BE2C (cell line): ENCODE results near the gene UXS1.

Experiments
- DNase-seq: peaks from one replicate; pipeline ENCODE4 v3.0.0-alpha.2; 2020
- H3K27me3 ChIP-seq: fragments of 250-450 bp; sonication (Bioruptor Pico); 2 replicates; pipeline ENCODE4 v1.5.1; 2020; ENCODE audit warnings: mild to moderate bottlenecking
- H3K36me3 ChIP-seq: fragments of 250-450 bp; sonication (Bioruptor Pico); 2 replicates; pipeline ENCODE4 v1.5.1; 2020; ENCODE audit warnings: mild to moderate bottlenecking
- H3K4me1 ChIP-seq: fragments of 250-450 bp; sonication (Bioruptor Pico); 2 replicates; pipeline ENCODE4 v1.5.1; 2020
- H3K4me3 ChIP-seq: 2 replicates; pipeline ENCODE4 v1.5.1; 2011; ENCODE audit warnings: low read depth, low read length
- H3K9me3 ChIP-seq: fragments of 250-450 bp; sonication (Bioruptor Pico); 2 replicates; pipeline ENCODE4 v1.5.1; 2020
- CTCF ChIP-seq: IDR thresholded peaks from 2 replicates; pipeline ENCODE4 v1.5.1; 2012; ENCODE audit warnings: mild to moderate bottlenecking, low read depth, low read length

The UXS1 gene

GRCh38 chr2:106167067-106167466 lies 27.0 kb downstream of the UXS1 start:
- no peak overlapping the region for H3K4me3 ChIP-seq
- H3K9me3 ChIP-seq, result no peaks in the 10 kb centered on the region
- no peaks in the 10 kb centered on the region for H3K4me1 ChIP-seq
- no peak for TF ChIP-seq CTCF
- DNase-seq, result no peak
- no peaks in the 10 kb centered on the region for H3K27me3 ChIP-seq
- no peaks in the 10 kb centered on the region for H3K36me3 ChIP-seq

- H3K4me1 ChIP-seq, result no peaks in the 10 kb centered on the region
- DNase-seq, result no peak
Measured at GRCh38 chr2:106165561-106165960, 28.5 kb downstream of the UXS1 start.

GRCh38 chr2:106165029-106165428 lies 29.1 kb downstream of the UXS1 start:
- no peak for DNase-seq
- Histone ChIP-seq H3K9me3 (no peaks in the 10 kb centered on the region), H3K4me1 (no peaks in the 10 kb centered on the region), H3K27me3 (no peaks in the 10 kb centered on the region), H3K36me3 (no peaks in the 10 kb centered on the region), H3K4me3 (no peak overlapping the region)
- no peak for TF ChIP-seq CTCF

More at GRCh38 chr2:106165561-106165960, 28.5 kb downstream of the UXS1 start:
- TF ChIP-seq CTCF, result no peak
- no peaks in the 10 kb centered on the region for H3K27me3 ChIP-seq
- no peaks in the 10 kb centered on the region for H3K9me3 ChIP-seq
- no peaks in the 10 kb centered on the region for H3K36me3 ChIP-seq
- no peak overlapping the region for H3K4me3 ChIP-seq

- Histone ChIP-seq H3K27me3 (no peaks in the 10 kb centered on the region), H3K4me1 (no peaks in the 10 kb centered on the region), H3K4me3 (no peak overlapping the region), H3K9me3 (no peaks in the 10 kb centered on the region), H3K36me3 (no peaks in the 10 kb centered on the region)
- DNase-seq, result no peak
- TF ChIP-seq CTCF, result no peak
Measured at GRCh38 chr2:106163948-106164545, 30.1 kb downstream of the UXS1 start.

GRCh38 chr2:106161938-106162820 lies 31.9 kb downstream of the UXS1 start:
- no peak for TF ChIP-seq CTCF
- H3K4me3 ChIP-seq, result no peak overlapping the region
- no peaks in the 10 kb centered on the region for H3K9me3 ChIP-seq
- no peaks in the 10 kb centered on the region for H3K4me1 ChIP-seq
- H3K36me3 ChIP-seq, result no peaks in the 10 kb centered on the region
- no peak for DNase-seq
- no peaks in the 10 kb centered on the region for H3K27me3 ChIP-seq

GRCh38 chr2:106161341-106161740 lies 32.8 kb downstream of the UXS1 start:
- no peak for TF ChIP-seq CTCF
- H3K4me3 ChIP-seq, result no peak overlapping the region
- no peak for DNase-seq
- no peaks in the 10 kb centered on the region for H3K4me1 ChIP-seq
- no peaks in the 10 kb centered on the region for H3K36me3 ChIP-seq
- H3K9me3 ChIP-seq, result no peaks in the 10 kb centered on the region
- no peaks in the 10 kb centered on the region for H3K27me3 ChIP-seq
